Right kidney (tissue), 1 donor: Measurements from ENCODE around the gene PRM1.

Experiments used
- DNase-seq: peaks from one replicate; pipeline ENCODE4 v3.0.0-alpha.2; 2016

PRM1 gene

GRCh38 chr16:11234884-11235702 is 46.0 kb downstream of the PRM1 start:
- no peak for DNase-seq

- no peak for DNase-seq
These were observed 47.3 kb downstream of the PRM1 start for GRCh38 chr16:11233727-11234376.

GRCh38 chr16:11232852-11233726 is 48.0 kb downstream of the PRM1 start:
- DNase-seq: peak; percentile 60

DNA sequence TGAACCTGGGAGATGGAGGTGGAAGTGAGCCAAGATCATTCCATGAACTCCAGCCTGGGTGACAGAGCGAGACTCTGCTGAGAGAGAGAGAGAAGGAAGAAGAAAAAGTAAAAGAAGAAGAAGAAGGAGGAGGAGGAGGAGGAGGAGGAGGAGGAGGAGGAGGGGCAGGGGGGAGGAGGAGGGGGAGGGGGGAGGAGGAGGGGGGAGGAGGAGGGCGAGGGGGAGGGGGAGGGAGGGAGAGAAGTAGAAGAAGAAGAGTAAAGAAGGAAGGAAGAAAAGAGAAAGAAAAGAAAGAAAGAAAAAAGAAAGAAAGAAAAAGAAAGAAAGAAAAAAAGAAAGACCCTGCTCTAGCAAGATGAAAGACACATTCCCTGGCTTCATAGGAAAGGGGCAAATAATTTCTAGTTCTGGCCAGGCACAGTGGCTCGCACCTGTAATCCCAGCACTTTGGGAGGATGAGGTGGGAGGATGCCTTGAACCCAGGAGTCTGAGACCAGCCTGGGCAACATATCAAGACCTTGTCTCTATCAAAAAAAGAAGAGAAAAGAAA is 48.8 kb downstream of the PRM1 start:
- DNase-seq: no peak

- no peak for DNase-seq
These were observed 49.7 kb downstream of the PRM1 start for GRCh38 chr16:11231367-11231970.
